NCI-H146 treated with DMSO at 0.1 percent for 48 hours (cell line): ENCODE measurements around the gene SDK1.

Experiments used
- DNase-seq: peaks from one replicate; lab custom pipeline; 2025; ENCODE audit not compliant: unreplicated experiment; lab: John Stamatoyannopoulos, UW

Gene SDK1

GRCh38 chr7:3767917-3768777, 467.1 kb downstream of the SDK1 start:
- DNase-seq = no peak

GRCh38 chr7:3771906-3772305, 470.9 kb downstream of the SDK1 start:
- DNase-seq = no peak

GRCh38 chr7:3778345-3778744, 477.3 kb downstream of the SDK1 start:
- no peak for DNase-seq

GRCh38 chr7:3780016-3780415, 479.0 kb downstream of the SDK1 start:
- DNase-seq = no peak

- no peak for DNase-seq
Observed at GRCh38 chr7:3780525-3780924, 479.5 kb downstream of the SDK1 start.

- no peak for DNase-seq
Observed at GRCh38 chr7:3781607-3782006, 480.6 kb downstream of the SDK1 start.

GRCh38 chr7:3787717-3788264, 486.7 kb downstream of the SDK1 start:
- no peak for DNase-seq

- DNase-seq = no peak
Observed at GRCh38 chr7:3790803-3791202, 489.8 kb downstream of the SDK1 start.

- no peak for DNase-seq
Observed at GRCh38 chr7:3791327-3791726, 490.3 kb downstream of the SDK1 start.

GRCh38 chr7:3795141-3795540, 494.1 kb downstream of the SDK1 start:
- no peak for DNase-seq

- no peak for DNase-seq
Observed at GRCh38 chr7:3795781-3796180, 494.7 kb downstream of the SDK1 start.

GRCh38 chr7:3805151-3805550, 504.1 kb downstream of the SDK1 start:
- DNase-seq = no peak

- DNase-seq = peak; percentile 49
Observed at GRCh38 chr7:3806516-3806915, 505.5 kb downstream of the SDK1 start.

- DNase-seq = no peak
Observed at GRCh38 chr7:3807824-3808223, 506.8 kb downstream of the SDK1 start.

- no peak for DNase-seq
Observed at GRCh38 chr7:3821488-3821887, 520.4 kb downstream of the SDK1 start.

GRCh38 chr7:3825491-3825890, 524.4 kb downstream of the SDK1 start:
- no peak for DNase-seq

- no peak for DNase-seq
Observed at GRCh38 chr7:3832199-3832598, 531.1 kb downstream of the SDK1 start.

GRCh38 chr7:3835109-3835508, 534.1 kb downstream of the SDK1 start:
- no peak for DNase-seq

GRCh38 chr7:3836855-3837254, 535.8 kb downstream of the SDK1 start:
- DNase-seq = no peak

GRCh38 chr7:3844540-3845151, 543.6 kb downstream of the SDK1 start:
- DNase-seq = no peak

- no peak for DNase-seq
Observed at GRCh38 chr7:3846738-3847137, 545.7 kb downstream of the SDK1 start.

GRCh38 chr7:3847336-3847735, 546.3 kb downstream of the SDK1 start:
- DNase-seq = no peak
